ENCODE results near the gene TRIM74. TPM values are rescaled to one million over a fixed set of nuclear protein-coding genes. Genes with fewer than 3 reads are reported as not detected.

The TRIM74 gene
- total RNA-seq, 1 donor = not detected

- Histone ChIP-seq H3K27ac (ENCODE audit: low read depth, low read length) (peak overlapping the region; percentile 87), H3K79me2 (ENCODE audit: insufficient read depth, low read length) (peaks cover 67% of the 10 kb centered on the region), H3K9me3 (ENCODE audit: low read depth, low read length) (no peaks in the 10 kb centered on the region), H2AFZ (ENCODE audit: low read length) (no peak overlapping the region), H3K27me3 (ENCODE audit: insufficient read depth, low read length) (no peaks in the 10 kb centered on the region), H3K36me3 (ENCODE audit: insufficient read depth, low read length) (peaks cover 43% of the 10 kb centered on the region), H3K4me3 (ENCODE audit: insufficient read depth, low read length) (peak overlapping the region; percentile 78), H3K4me1 (ENCODE audit: insufficient read depth, low read length) (peaks cover 11% of the 10 kb centered on the region), H4K20me1 (ENCODE audit: insufficient read depth, low read length) (peaks cover 8% of the 10 kb centered on the region), H3K4me2 (ENCODE audit: insufficient read depth, low read length) (peak overlapping the region; percentile 97)
- TF ChIP-seq CTCF (IDR thresholded peaks at IDR 0.05; ENCODE audit: extremely low read depth, low read depth, low read length) = no peak
- peak; percentile 51 for DNase-seq (ENCODE audit: insufficient read length, low spot score, missing footprints)
These were observed 43.6 kb downstream of the TRIM74 start for GRCh38 chr7:72925546-72926120.

GRCh38 chr7:72924733-72925545, 44.3 kb downstream of the TRIM74 start, which contains the start of gene POM121:
Gene POM121, plus strand, starts transcription at chr7:72925095. Its CDS starts 27 bp downstream, at chr7:72925122.
- Histone ChIP-seq H3K36me3 (ENCODE audit: insufficient read depth, low read length) (peaks cover 37% of the 10 kb centered on the region), H3K79me2 (ENCODE audit: insufficient read depth, low read length) (peaks cover 70% of the 10 kb centered on the region), H3K27ac (ENCODE audit: low read depth, low read length) (peak within 1 kb of the TSS; percentile 87), H3K4me1 (ENCODE audit: insufficient read depth, low read length) (peaks cover 11% of the 10 kb centered on the region), H3K4me2 (ENCODE audit: insufficient read depth, low read length) (peak within 1 kb of the TSS; percentile 97), H2AFZ (ENCODE audit: low read length) (peak within 1 kb of the TSS; percentile 83), H3K27me3 (ENCODE audit: insufficient read depth, low read length) (no peaks in the 10 kb centered on the region), H3K9me3 (ENCODE audit: low read depth, low read length) (no peaks in the 10 kb centered on the region), H4K20me1 (ENCODE audit: insufficient read depth, low read length) (peaks cover 8% of the 10 kb centered on the region), H3K4me3 (ENCODE audit: insufficient read depth, low read length) (peak within 1 kb of the TSS; percentile 78)
- peak; percentile 99 for DNase-seq (ENCODE audit: insufficient read length, low spot score, missing footprints)
- no peak for TF ChIP-seq CTCF (IDR thresholded peaks at IDR 0.05; ENCODE audit: extremely low read depth, low read depth, low read length)

GRCh38 chr7:72924386-72924732, 44.9 kb downstream of the TRIM74 start:
- H2AFZ ChIP-seq (ENCODE audit: low read length) = peak overlapping the region; percentile 83
- peaks cover 12% of the 10 kb centered on the region for H3K4me1 ChIP-seq (ENCODE audit: insufficient read depth, low read length)
- no peaks in the 10 kb centered on the region for H3K27me3 ChIP-seq (ENCODE audit: insufficient read depth, low read length)
- H3K79me2 ChIP-seq (ENCODE audit: insufficient read depth, low read length) = peaks cover 76% of the 10 kb centered on the region
- peaks cover 8% of the 10 kb centered on the region for H4K20me1 ChIP-seq (ENCODE audit: insufficient read depth, low read length)
- no peak for TF ChIP-seq CTCF (IDR thresholded peaks at IDR 0.05; ENCODE audit: extremely low read depth, low read depth, low read length)
- H3K36me3 ChIP-seq (ENCODE audit: insufficient read depth, low read length) = peaks cover 33% of the 10 kb centered on the region
- DNase-seq (ENCODE audit: insufficient read length, low spot score, missing footprints) = no peak
- H3K4me3 ChIP-seq (ENCODE audit: insufficient read depth, low read length) = peak overlapping the region; percentile 78
- peak overlapping the region; percentile 87 for H3K27ac ChIP-seq (ENCODE audit: low read depth, low read length)
- no peaks in the 10 kb centered on the region for H3K9me3 ChIP-seq (ENCODE audit: low read depth, low read length)
- peak overlapping the region; percentile 97 for H3K4me2 ChIP-seq (ENCODE audit: insufficient read depth, low read length)

- peaks cover 7% of the 10 kb centered on the region for H3K36me3 ChIP-seq (ENCODE audit: insufficient read depth, low read length)
- peaks cover 65% of the 10 kb centered on the region for H3K79me2 ChIP-seq (ENCODE audit: insufficient read depth, low read length)
- no peaks in the 10 kb centered on the region for H3K9me3 ChIP-seq (ENCODE audit: low read depth, low read length)
- no peak overlapping the region for H3K4me2 ChIP-seq (ENCODE audit: insufficient read depth, low read length)
- no peak overlapping the region for H2AFZ ChIP-seq (ENCODE audit: low read length)
- no peaks in the 10 kb centered on the region for H3K27me3 ChIP-seq (ENCODE audit: insufficient read depth, low read length)
- no peak overlapping the region for H3K4me3 ChIP-seq (ENCODE audit: insufficient read depth, low read length)
- H3K4me1 ChIP-seq (ENCODE audit: insufficient read depth, low read length) = peaks cover 4% of the 10 kb centered on the region
- no peak overlapping the region for H3K27ac ChIP-seq (ENCODE audit: low read depth, low read length)
- DNase-seq (ENCODE audit: insufficient read length, low spot score, missing footprints) = peak; percentile 15
- H4K20me1 ChIP-seq (ENCODE audit: insufficient read depth, low read length) = peaks cover 8% of the 10 kb centered on the region
- no peak for TF ChIP-seq CTCF (IDR thresholded peaks at IDR 0.05; ENCODE audit: extremely low read depth, low read depth, low read length)
These were observed 50.0 kb downstream of the TRIM74 start for GRCh38 chr7:72919256-72919775.
